Hepatocyte (in vitro differentiated cells): Measurements from ENCODE around the gene POLG2. TPM values are rescaled to one million over a fixed set of nuclear protein-coding genes. Genes with fewer than 3 reads are reported as not detected.

Experiments used
- DNase-seq: peaks from one replicate; pipeline ENCODE4 v3.0.0-alpha.2; 2016; ENCODE audit warnings: low spot score
- H2AFZ ChIP-seq: fragments of 200-600 bp; sonication (generic); 2 replicates; pipeline ENCODE4 v1.6.0; 2016; ENCODE audit warnings: antibody characterized with exemption, mild to moderate bottlenecking
- H3K27ac ChIP-seq: fragments of 200-600 bp; sonication (generic); 2 replicates; pipeline ENCODE4 v1.5.1; 2016; ENCODE audit warnings: mild to moderate bottlenecking
- H3K27me3 ChIP-seq: fragments of 200-600 bp; sonication (generic); 2 replicates; pipeline ENCODE4 v1.6.1; 2016
- H3K36me3 ChIP-seq: fragments of 200-600 bp; sonication (generic); replicated peaks from 2 replicates; pipeline ENCODE4 v1.5.1; 2016; ENCODE audit warnings: low read depth; ENCODE audit not compliant: insufficient read depth
- H3K4me1 ChIP-seq: fragments of 200-600 bp; sonication (generic); 2 replicates; pipeline ENCODE4 v1.5.1; 2016; ENCODE audit warnings: mild to moderate bottlenecking, moderate library complexity; ENCODE audit not compliant: insufficient read depth
- H3K4me2 ChIP-seq: fragments of 200-600 bp; sonication (generic); 2 replicates; pipeline ENCODE4 v1.6.0; 2016
- H3K4me3 ChIP-seq: fragments of 200-600 bp; sonication (generic); 2 replicates; pipeline ENCODE4 v1.5.1; 2016; ENCODE audit warnings: mild to moderate bottlenecking
- H3K79me2 ChIP-seq: fragments of 200-600 bp; sonication (generic); 2 replicates; pipeline ENCODE4 v1.6.0; 2017; ENCODE audit warnings: mild to moderate bottlenecking
- H3K9me2 ChIP-seq: fragments of 200-600 bp; sonication (generic); replicated peaks from 2 replicates; pipeline ENCODE4 v1.6.0; 2017; ENCODE audit warnings: mild to moderate bottlenecking; ENCODE audit not compliant: insufficient read depth
- H3K9me3 ChIP-seq: fragments of 200-600 bp; sonication (generic); 2 replicates; pipeline ENCODE4 v1.5.1; 2016; ENCODE audit warnings: low read depth, mild to moderate bottlenecking
- H4K20me1 ChIP-seq: fragments of 200-600 bp; sonication (generic); 2 replicates; pipeline ENCODE4 v1.6.0; 2016; ENCODE audit warnings: mild to moderate bottlenecking; ENCODE audit not compliant: insufficient read depth, poor library complexity, severe bottlenecking
- EZH2 ChIP-seq: fragments of 200-600 bp; sonication (generic); IDR thresholded peaks from 2 replicates; pipeline ENCODE4 v1.6.1; 2016; ENCODE audit warnings: antibody characterized with exemption, mild to moderate bottlenecking, borderline replicate concordance
- EZH2phosphoT487 ChIP-seq: fragments of 200-600 bp; sonication (generic); IDR thresholded peaks from one replicate; pipeline ENCODE4 v1.6.1; 2018; ENCODE audit warnings: antibody characterized with exemption, mild to moderate bottlenecking, low read depth, moderate library complexity; ENCODE audit not compliant: unreplicated experiment, severe bottlenecking
- WGBS: methylation state at CpG from one replicate; pipeline ENCODE4 v1.1.6; 2016; ENCODE audit warnings: low lambda C conversion rate; ENCODE audit errors: missing lambda C conversion rate; 5-methylcytosine and 5-hydroxymethylcytosine counted together
- polyA plus RNA-seq: library from polyadenylated mRNA; unstranded; fragments of >200 nt; fragmentation: Nextera tagmentation; extraction: Ambion mirVana; gene quantifications from 2 replicates; pipeline ENCODE4 v1.2.1, GENCODE V29; 2016
- total RNA-seq: library from RNA; depleted of rRNA; stranded (reverse); fragments of >200 nt; gene quantifications from 2 replicates; pipeline ENCODE4 v1.2.3, GENCODE V29; 2014
- TF ChIP-seq, protein P1 (sequence below): fragments of 200-600 bp; sonication (generic); IDR thresholded peaks from 2 replicates; pipeline ENCODE4 v1.5.1; 2016; ENCODE audit warnings: antibody characterized with exemption, mild to moderate bottlenecking; ENCODE audit not compliant: poor library complexity

The POLG2 gene
- total and polyA plus RNA-seq, 2 experiments from 2014 or later: 8.1 to 9.7 TPM

DNA sequence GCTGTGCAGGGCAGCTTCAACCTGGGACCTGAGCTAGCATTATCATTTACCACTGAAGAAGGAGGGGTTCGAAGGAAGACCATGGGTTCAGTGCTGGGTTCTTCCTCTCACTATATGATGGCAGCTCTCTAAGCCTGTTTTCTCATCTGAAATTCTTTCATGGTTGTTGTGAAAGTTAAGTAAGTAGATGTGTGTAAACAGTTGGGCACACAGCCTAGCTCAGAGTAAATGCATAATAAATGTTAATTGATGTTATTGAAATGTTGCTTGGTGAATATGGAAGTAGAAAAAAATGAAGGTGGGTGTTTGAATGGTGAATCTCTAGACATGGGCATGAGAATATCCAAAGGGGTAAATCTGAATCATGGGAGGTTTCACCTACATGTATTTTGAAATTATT is 19.0 kb upstream of the POLG2 start:
- Histone ChIP-seq H2AFZ (no peak overlapping the region), H3K4me2 (no peak overlapping the region), H3K27ac (no peak overlapping the region), H3K9me3 (no peaks in the 10 kb centered on the region), H3K9me2 (no peaks in the 10 kb centered on the region), H3K36me3 (peaks cover 10% of the 10 kb centered on the region), H3K4me1 (no peaks in the 10 kb centered on the region), H3K4me3 (no peak overlapping the region), H3K27me3 (no peaks in the 10 kb centered on the region), H3K79me2 (peaks cover 43% of the 10 kb centered on the region), H4K20me1 (peaks cover 14% of the 10 kb centered on the region)
- WGBS: 93% methylated on average over 1 of the region's 1 CpG
- DNase-seq: no peak
- TF ChIP-seq, protein P1, sequence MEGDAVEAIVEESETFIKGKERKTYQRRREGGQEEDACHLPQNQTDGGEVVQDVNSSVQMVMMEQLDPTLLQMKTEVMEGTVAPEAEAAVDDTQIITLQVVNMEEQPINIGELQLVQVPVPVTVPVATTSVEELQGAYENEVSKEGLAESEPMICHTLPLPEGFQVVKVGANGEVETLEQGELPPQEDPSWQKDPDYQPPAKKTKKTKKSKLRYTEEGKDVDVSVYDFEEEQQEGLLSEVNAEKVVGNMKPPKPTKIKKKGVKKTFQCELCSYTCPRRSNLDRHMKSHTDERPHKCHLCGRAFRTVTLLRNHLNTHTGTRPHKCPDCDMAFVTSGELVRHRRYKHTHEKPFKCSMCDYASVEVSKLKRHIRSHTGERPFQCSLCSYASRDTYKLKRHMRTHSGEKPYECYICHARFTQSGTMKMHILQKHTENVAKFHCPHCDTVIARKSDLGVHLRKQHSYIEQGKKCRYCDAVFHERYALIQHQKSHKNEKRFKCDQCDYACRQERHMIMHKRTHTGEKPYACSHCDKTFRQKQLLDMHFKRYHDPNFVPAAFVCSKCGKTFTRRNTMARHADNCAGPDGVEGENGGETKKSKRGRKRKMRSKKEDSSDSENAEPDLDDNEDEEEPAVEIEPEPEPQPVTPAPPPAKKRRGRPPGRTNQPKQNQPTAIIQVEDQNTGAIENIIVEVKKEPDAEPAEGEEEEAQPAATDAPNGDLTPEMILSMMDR: no peak
- TF ChIP-seq EZH2 (no peak), EZH2phosphoT487 (no peak)

DNA sequence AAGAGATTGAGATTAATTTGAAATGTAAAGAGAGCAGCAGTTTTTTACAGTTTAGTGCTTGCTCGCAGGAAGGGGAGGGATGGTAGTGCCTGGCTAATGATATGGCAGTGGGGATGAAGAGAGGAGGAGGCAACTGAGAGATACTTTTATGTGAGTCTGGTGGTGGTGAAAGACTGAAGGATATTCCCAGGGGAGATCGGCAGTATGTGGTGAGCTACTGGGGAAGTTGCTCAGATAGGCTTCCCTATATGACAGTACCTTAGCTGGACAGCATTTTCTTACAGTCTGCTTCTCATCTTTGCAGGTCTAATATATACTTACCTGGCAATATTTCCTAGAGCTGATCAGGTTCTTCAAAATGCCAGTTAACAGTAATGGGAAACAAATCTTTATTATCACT is 18.6 kb upstream of the POLG2 start:
- H2AFZ ChIP-seq: no peak overlapping the region
- no peak for DNase-seq
- H3K9me2 ChIP-seq: no peaks in the 10 kb centered on the region
- H3K27me3 ChIP-seq: no peaks in the 10 kb centered on the region
- peaks cover 47% of the 10 kb centered on the region for H3K79me2 ChIP-seq
- H3K27ac ChIP-seq: no peak overlapping the region
- H4K20me1 ChIP-seq: peaks cover 16% of the 10 kb centered on the region
- no peak overlapping the region for H3K4me2 ChIP-seq
- no peaks in the 10 kb centered on the region for H3K4me1 ChIP-seq
- 94% methylated on average over 2 of the region's 2 CpGs for WGBS
- no peak overlapping the region for H3K4me3 ChIP-seq
- no peaks in the 10 kb centered on the region for H3K9me3 ChIP-seq
- peaks cover 10% of the 10 kb centered on the region for H3K36me3 ChIP-seq
- no peak for TF ChIP-seq EZH2
- TF ChIP-seq, protein P1: no peak
- TF ChIP-seq EZH2phosphoT487: no peak

DNA sequence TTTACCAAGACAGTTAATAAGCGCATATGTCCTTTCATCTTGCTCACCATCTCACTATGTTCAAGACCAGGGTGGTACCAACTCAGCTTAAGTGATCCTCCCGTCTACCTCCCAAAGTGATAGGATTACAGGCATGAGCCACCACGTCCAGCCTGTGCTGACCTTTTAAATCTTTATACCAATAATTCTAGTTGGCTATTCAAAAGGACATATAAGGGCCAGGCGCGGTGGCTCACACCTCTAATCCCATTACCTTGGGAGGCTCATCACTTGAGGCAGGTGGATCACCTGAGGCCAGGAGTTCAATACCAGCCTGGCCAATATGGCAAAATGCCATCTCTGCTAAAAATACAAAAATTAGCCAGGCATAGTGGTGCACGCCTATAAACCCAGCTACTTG is 12.3 kb upstream of the POLG2 start:
- Histone ChIP-seq H3K36me3 (peaks cover 1% of the 10 kb centered on the region), H3K4me1 (no peaks in the 10 kb centered on the region), H3K4me2 (peak overlapping the region; percentile 74), H3K27me3 (no peaks in the 10 kb centered on the region), H2AFZ (no peak overlapping the region), H3K79me2 (peaks cover 66% of the 10 kb centered on the region), H3K9me3 (no peaks in the 10 kb centered on the region), H4K20me1 (peaks cover 50% of the 10 kb centered on the region), H3K9me2 (no peaks in the 10 kb centered on the region), H3K27ac (no peak overlapping the region), H3K4me3 (no peak overlapping the region)
- DNase-seq: no peak
- TF ChIP-seq EZH2: no peak
- no peak for TF ChIP-seq EZH2phosphoT487
- TF ChIP-seq, protein P1: no peak
- 92% methylated on average over 6 of the region's 6 CpGs for WGBS

DNA sequence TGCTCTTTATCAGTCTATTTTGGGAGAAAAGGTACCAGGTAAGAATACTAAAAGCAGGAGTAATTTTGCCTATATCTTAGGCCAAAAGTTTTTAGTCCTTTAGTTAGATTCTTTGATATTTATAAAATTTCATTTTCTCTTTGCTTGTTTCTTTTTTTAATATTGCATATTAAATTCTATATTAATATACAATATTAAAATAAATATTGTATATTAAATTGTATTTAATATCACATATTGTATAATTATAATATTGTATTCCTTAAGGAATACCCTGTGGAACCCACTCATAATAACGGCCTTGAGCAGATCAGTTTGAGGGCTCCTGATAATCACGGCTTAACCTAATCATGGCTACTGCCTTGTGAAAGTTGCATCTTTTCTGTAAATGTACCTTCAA is 11.8 kb upstream of the POLG2 start:
- H3K9me3 ChIP-seq: no peaks in the 10 kb centered on the region
- TF ChIP-seq, protein P1: no peak
- no peaks in the 10 kb centered on the region for H3K27me3 ChIP-seq
- no peak overlapping the region for H2AFZ ChIP-seq
- DNase-seq: no peak
- no peaks in the 10 kb centered on the region for H3K36me3 ChIP-seq
- H3K4me3 ChIP-seq: no peak overlapping the region
- peaks cover 69% of the 10 kb centered on the region for H3K79me2 ChIP-seq
- WGBS: 79% methylated on average over 2 of the region's 2 CpGs
- H3K4me2 ChIP-seq: peak overlapping the region; percentile 74
- H3K9me2 ChIP-seq: no peaks in the 10 kb centered on the region
- no peak overlapping the region for H3K27ac ChIP-seq
- peaks cover 55% of the 10 kb centered on the region for H4K20me1 ChIP-seq
- H3K4me1 ChIP-seq: peaks cover 4% of the 10 kb centered on the region
